ENCODE measurements around the gene VPS13D.

Gene VPS13D

GRCh38 chr1:12544357-12544756 lies 314.5 kb downstream of the VPS13D start:
- TF ChIP-seq MYC (IDR thresholded peaks at IDR 0.05; ENCODE audit: low read depth, low read length) (no peak), POLR2A (IDR thresholded peaks at IDR 0.05; ENCODE audit: extremely low read depth, insufficient read length) (no peak), CTCF (IDR thresholded peaks at IDR 0.05; ENCODE audit: low read depth, low read length) (no peak), MAX (IDR thresholded peaks at IDR 0.05; ENCODE audit: low read depth, low read length) (no peak)
- H3K4me3 ChIP-seq (ENCODE audit: low read depth, low read length) = no peak overlapping the region
- DNase-seq (ENCODE audit: low read depth) = no peak

- DNase-seq (ENCODE audit: low read depth) = no peak
- no peak overlapping the region for H3K4me3 ChIP-seq (ENCODE audit: low read depth, low read length)
- no peak for TF ChIP-seq POLR2A (IDR thresholded peaks at IDR 0.05; ENCODE audit: extremely low read depth, insufficient read length)
- TF ChIP-seq MYC (IDR thresholded peaks at IDR 0.05; ENCODE audit: low read depth, low read length) = no peak
- no peak for TF ChIP-seq CTCF (IDR thresholded peaks at IDR 0.05; ENCODE audit: low read depth, low read length)
- TF ChIP-seq MAX (IDR thresholded peaks at IDR 0.05; ENCODE audit: low read depth, low read length) = no peak
Measured at GRCh38 chr1:12544992-12545391, 315.2 kb downstream of the VPS13D start.

GRCh38 chr1:12546771-12547585 lies 317.1 kb downstream of the VPS13D start:
- no peak for DNase-seq (ENCODE audit: low read depth)
- no peak overlapping the region for H3K4me3 ChIP-seq (ENCODE audit: low read depth, low read length)
- TF ChIP-seq POLR2A (IDR thresholded peaks at IDR 0.05; ENCODE audit: extremely low read depth, insufficient read length) (no peak), MAX (IDR thresholded peaks at IDR 0.05; ENCODE audit: low read depth, low read length) (no peak), CTCF (IDR thresholded peaks at IDR 0.05; ENCODE audit: low read depth, low read length) (no peak), MYC (IDR thresholded peaks at IDR 0.05; ENCODE audit: low read depth, low read length) (no peak)

GRCh38 chr1:12547586-12548225 lies 317.9 kb downstream of the VPS13D start:
- no peak overlapping the region for H3K4me3 ChIP-seq (ENCODE audit: low read depth, low read length)
- DNase-seq (ENCODE audit: low read depth) = no peak
- TF ChIP-seq POLR2A (IDR thresholded peaks at IDR 0.05; ENCODE audit: extremely low read depth, insufficient read length) (no peak), MYC (IDR thresholded peaks at IDR 0.05; ENCODE audit: low read depth, low read length) (no peak), CTCF (IDR thresholded peaks at IDR 0.05; ENCODE audit: low read depth, low read length) (no peak), MAX (IDR thresholded peaks at IDR 0.05; ENCODE audit: low read depth, low read length) (no peak)

- no peak for DNase-seq (ENCODE audit: low read depth)
- no peak for TF ChIP-seq MAX (IDR thresholded peaks at IDR 0.05; ENCODE audit: low read depth, low read length)
- TF ChIP-seq POLR2A (IDR thresholded peaks at IDR 0.05; ENCODE audit: extremely low read depth, insufficient read length) = no peak
- TF ChIP-seq CTCF (IDR thresholded peaks at IDR 0.05; ENCODE audit: low read depth, low read length) = no peak
- TF ChIP-seq MYC (IDR thresholded peaks at IDR 0.05; ENCODE audit: low read depth, low read length) = no peak
- H3K4me3 ChIP-seq (ENCODE audit: low read depth, low read length) = no peak overlapping the region
Measured at GRCh38 chr1:12548279-12548972, 318.6 kb downstream of the VPS13D start.
